Upper lobe of left lung (tissue), 6 donors: ENCODE results near the gene SLC43A3. TPM values are rescaled to one million over a fixed set of nuclear protein-coding genes. Genes with fewer than 3 reads are reported as not detected.

Source experiments
- ATAC-seq, 2 donors: fragments of 200-7000 bp; cut with Tn5 transposase; one replicate each; pipeline ENCODE4 v1.9.1; 2022; ENCODE audit warnings: mild to moderate bottlenecking in 2 of 2, moderate library complexity in 2 of 2; ENCODE audit not compliant: low FRiP score in 2 of 2
- DNase-seq, 2 donors: peaks; one replicate each; pipeline ENCODE4 v3.0.0-alpha.2; 2019 to 2020
- H3K27ac ChIP-seq, 4 donors: fragments of 200-600 bp; sonication (generic); one replicate each; pipeline ENCODE4 v1.5.1; 2016 to 2019
- H3K27me3 ChIP-seq, 4 donors: fragments of 200-600 bp; sonication (generic); one replicate each; pipeline ENCODE4 v1.5.1; 2017 to 2019
- H3K36me3 ChIP-seq, 4 donors: fragments of 200-600 bp; sonication (generic); one replicate each; pipeline ENCODE4 v1.5.1; 2016 to 2019
- H3K4me1 ChIP-seq, 4 donors: fragments of 200-600 bp; sonication (generic); one replicate each; pipeline ENCODE4 v1.5.1; 2018 to 2019
- H3K4me3 ChIP-seq, 4 donors: fragments of 200-600 bp; sonication (generic); one replicate each; pipeline ENCODE4 v1.5.1; 2017 to 2019; ENCODE audit warnings: mild to moderate bottlenecking in 2 of 4, moderate library complexity in 1 of 4
- H3K9me3 ChIP-seq, 4 donors: fragments of 200-600 bp; sonication (generic); one replicate each; pipeline ENCODE4 v1.5.1; 2018 to 2019
- EP300 ChIP-seq, 4 donors: sonication (generic); formaldehyde crosslinking; IDR thresholded peaks; one replicate each; pipeline ENCODE4 v1.5.1; 2017; ENCODE audit warnings: antibody characterized with exemption in 4 of 4, control low read depth in 2 of 4
- POLR2A ChIP-seq, 4 donors: fragments of 450-650 bp; IDR thresholded peaks; one replicate each; pipeline ENCODE4 v1.5.1; 2016 to 2017; ENCODE audit warnings: antibody characterized with exemption in 4 of 4, mild to moderate bottlenecking in 2 of 4
- POLR2AphosphoS5 ChIP-seq, 2 donors: sonication (generic); formaldehyde crosslinking; IDR thresholded peaks; one replicate each; pipeline ENCODE4 v1.5.1; 2017; ENCODE audit warnings: antibody characterized with exemption in 2 of 2
- WGBS, 2 donors: methylation state at CpG; one replicate each; pipeline ENCODE4 v1.1.5; 2017 to 2018; 5-methylcytosine and 5-hydroxymethylcytosine counted together
- total RNA-seq, 6 donors: library from RNA; depleted of rRNA in 4 of 6; stranded (reverse); fragments of >200 nt in 4 of 6; gene quantifications; one replicate each; pipeline versions ENCODE4 v1.1.0 to v1.2.1, GENCODE V29; 2016 to 2021
- TF ChIP-seq, protein P1 (sequence below), 6 experiments: fragments of 450-650 bp in 4 of 6; fragments of 200-600 bp in 2 of 6; sonication (generic) in 2 of 6; IDR thresholded peaks; one replicate each; pipeline ENCODE4 v1.5.1; 2016 to 2019; ENCODE audit warnings: antibody characterized with exemption in 6 of 6
- donor health status: DM: no; HTN: no; CAD: no; lungs with moderate emphysema.
- donor health status: DM: no; HTN: yes; CAD: no; lungs with severe emphysema.

The SLC43A3 gene
- total RNA-seq, 6 donors from 2014 or later = 61.6 to 177 (median 118) TPM

DNA sequence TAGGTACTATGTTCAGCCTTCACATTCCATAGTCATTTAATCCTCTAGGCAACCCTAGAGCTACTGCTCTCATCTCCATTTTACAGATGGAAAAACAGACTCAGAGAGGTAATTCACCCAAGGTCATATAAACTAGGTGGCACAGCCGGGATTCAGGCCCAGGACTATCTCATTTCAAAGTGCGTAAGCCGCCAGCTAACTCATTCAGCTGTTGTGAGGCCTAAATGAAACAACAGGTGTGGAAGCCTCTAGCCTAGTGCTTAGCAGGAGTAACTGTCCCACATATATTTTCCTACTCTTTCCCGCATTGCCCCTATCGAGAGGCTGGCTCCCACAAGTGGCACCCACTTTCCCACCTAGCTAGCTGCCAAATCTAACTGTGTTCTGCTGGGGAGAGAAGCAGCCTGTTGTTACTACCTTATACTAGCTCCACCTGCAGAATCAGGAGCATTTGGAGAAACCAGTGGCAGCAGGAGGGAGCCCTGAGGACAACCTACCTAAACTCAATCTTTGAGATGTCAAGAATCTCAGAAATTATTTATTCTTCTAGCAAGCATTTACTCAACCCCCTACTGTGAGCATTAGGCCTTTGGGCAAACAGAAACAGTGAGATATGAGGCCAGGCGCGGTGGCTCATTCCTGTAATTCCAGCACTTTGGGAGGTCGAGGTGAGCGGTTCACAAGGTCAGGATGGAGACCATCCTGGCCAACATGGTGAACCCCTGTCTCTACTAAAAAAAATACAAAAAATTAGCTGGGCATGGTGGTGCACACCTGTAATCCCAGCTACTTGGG is 66.8 kb downstream of the SLC43A3 start:
- no peak for ATAC-seq

DNA sequence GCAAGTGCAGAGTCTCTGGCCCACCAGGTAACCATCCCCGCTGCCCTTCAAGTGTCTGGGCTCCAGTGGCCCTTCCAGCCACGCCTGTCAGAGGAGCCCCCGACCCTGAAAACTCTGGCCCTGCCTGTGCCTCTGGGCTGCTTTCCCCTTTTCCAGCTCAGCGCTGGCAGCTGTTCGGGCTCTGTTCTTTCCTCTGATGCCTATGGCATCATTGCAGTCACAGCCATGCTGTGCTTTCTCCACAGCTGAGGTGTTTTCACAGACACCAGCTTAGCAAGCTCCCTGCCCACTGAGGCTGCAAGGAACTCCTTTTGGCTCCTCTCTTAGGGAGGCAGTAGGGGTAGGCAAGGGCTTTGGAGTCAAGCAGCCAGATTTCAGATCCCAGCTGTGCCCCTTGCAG is 67.5 kb downstream of the SLC43A3 start:
- Histone ChIP-seq H3K27me3 (no peaks in the 10 kb centered on the region), H3K4me1 (peaks cover 0 to 6% (median 2%) of the 10 kb centered on the region in 4 donors), H3K4me3 (no peak overlapping the region), H3K9me3 (no peaks in the 10 kb centered on the region), H3K36me3 (no peaks in the 10 kb centered on the region), H3K27ac (no peak overlapping the region)
- no peak for TF ChIP-seq POLR2A (IDR thresholded peaks at IDR 0.05)
- TF ChIP-seq, protein P1, sequence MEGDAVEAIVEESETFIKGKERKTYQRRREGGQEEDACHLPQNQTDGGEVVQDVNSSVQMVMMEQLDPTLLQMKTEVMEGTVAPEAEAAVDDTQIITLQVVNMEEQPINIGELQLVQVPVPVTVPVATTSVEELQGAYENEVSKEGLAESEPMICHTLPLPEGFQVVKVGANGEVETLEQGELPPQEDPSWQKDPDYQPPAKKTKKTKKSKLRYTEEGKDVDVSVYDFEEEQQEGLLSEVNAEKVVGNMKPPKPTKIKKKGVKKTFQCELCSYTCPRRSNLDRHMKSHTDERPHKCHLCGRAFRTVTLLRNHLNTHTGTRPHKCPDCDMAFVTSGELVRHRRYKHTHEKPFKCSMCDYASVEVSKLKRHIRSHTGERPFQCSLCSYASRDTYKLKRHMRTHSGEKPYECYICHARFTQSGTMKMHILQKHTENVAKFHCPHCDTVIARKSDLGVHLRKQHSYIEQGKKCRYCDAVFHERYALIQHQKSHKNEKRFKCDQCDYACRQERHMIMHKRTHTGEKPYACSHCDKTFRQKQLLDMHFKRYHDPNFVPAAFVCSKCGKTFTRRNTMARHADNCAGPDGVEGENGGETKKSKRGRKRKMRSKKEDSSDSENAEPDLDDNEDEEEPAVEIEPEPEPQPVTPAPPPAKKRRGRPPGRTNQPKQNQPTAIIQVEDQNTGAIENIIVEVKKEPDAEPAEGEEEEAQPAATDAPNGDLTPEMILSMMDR (IDR thresholded peaks at IDR 0.05) = no peak
- TF ChIP-seq POLR2AphosphoS5 (IDR thresholded peaks at IDR 0.05) = no peak
- TF ChIP-seq EP300 (IDR thresholded peaks at IDR 0.05) = no peak
- WGBS, 2 donors = 86% methylated on average over 5 of the region's 5 CpGs; no CpG with 5 or more reads in 1 of the 2 donors
- no peak for ATAC-seq
- DNase-seq = no peak

More for the DNA sequence above, 66.8 kb downstream of the SLC43A3 start:
- H3K36me3 ChIP-seq = no peaks in the 10 kb centered on the region
- H3K27me3 ChIP-seq = no peaks in the 10 kb centered on the region
- H3K9me3 ChIP-seq = no peaks in the 10 kb centered on the region
- peaks cover 0 to 6% (median 2%) of the 10 kb centered on the region in 4 donors for H3K4me1 ChIP-seq
- DNase-seq = no peak
- TF ChIP-seq, protein P1 (IDR thresholded peaks at IDR 0.05) = no peak
- TF ChIP-seq POLR2AphosphoS5 (IDR thresholded peaks at IDR 0.05) (no peak), EP300 (IDR thresholded peaks at IDR 0.05) (no peak), POLR2A (IDR thresholded peaks at IDR 0.05) (no peak)
- no peak overlapping the region for H3K4me3 ChIP-seq
- 64 to 76% methylated on average over 9 of the region's 9 CpGs for WGBS, 2 donors
- no peak overlapping the region for H3K27ac ChIP-seq

DNA sequence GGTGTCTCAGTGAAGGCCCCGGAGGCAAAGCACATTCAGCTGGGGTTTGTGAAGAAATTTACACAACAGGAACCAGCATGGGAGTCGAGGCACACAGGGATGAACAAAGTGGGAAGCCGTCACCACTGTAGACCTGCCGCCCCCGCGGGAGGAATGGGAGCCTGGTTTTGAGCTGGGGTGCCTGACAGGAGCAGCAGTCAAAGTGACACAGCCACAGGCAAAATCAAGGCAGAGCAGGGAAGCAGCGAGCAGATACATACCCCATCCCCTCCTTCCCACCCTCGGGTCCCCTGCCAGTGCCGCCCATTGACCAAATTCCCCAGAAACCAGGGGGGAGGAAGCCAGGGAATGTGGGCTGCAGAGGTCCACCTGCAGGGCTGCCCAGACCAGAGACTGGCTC is 67.9 kb downstream of the SLC43A3 start:
- DNase-seq (peak in 1 of 2 donors; percentile 38), ATAC-seq (no peak)
- H3K36me3 ChIP-seq = no peaks in the 10 kb centered on the region
- H3K27me3 ChIP-seq = no peaks in the 10 kb centered on the region
- peaks cover 0 to 6% (median 2%) of the 10 kb centered on the region in 4 donors for H3K4me1 ChIP-seq
- 76% methylated on average over 9 of the region's 9 CpGs; no CpG with 5 or more reads in 1 of the 2 donors for WGBS, 2 donors
- no peak overlapping the region for H3K27ac ChIP-seq
- no peak for TF ChIP-seq POLR2A (IDR thresholded peaks at IDR 0.05)
- no peak for TF ChIP-seq EP300 (IDR thresholded peaks at IDR 0.05)
- no peak for TF ChIP-seq POLR2AphosphoS5 (IDR thresholded peaks at IDR 0.05)
- TF ChIP-seq, protein P1 (IDR thresholded peaks at IDR 0.05) = no peak
- no peaks in the 10 kb centered on the region for H3K9me3 ChIP-seq
- no peak overlapping the region for H3K4me3 ChIP-seq

DNA sequence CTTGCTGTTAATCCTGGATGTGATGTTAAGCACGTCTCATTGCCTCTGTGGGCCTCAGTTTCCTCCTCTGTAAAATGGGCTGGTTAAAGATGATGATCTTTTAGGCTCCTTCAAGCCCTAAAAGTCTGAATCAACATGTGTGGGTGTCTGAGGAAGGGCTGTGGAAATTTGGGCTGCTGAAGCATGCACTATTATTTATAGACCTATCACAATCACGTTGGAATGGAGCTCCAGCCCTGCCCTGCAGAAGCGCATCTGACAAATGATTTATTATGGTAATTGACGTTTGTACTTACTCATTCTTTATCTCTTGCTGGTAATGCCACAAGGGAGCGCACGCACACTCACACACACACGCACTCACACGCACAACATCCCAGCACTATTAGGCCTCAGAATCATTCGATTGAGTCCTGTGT is 68.4 kb downstream of the SLC43A3 start:
- H3K36me3 ChIP-seq = no peaks in the 10 kb centered on the region
- ATAC-seq (no peak), DNase-seq (no peak)
- H3K27me3 ChIP-seq = no peaks in the 10 kb centered on the region
- no peak overlapping the region for H3K4me3 ChIP-seq
- peaks cover 0 to 6% (median 2%) of the 10 kb centered on the region in 4 donors for H3K4me1 ChIP-seq
- no peak for TF ChIP-seq POLR2AphosphoS5 (IDR thresholded peaks at IDR 0.05)
- no peak for TF ChIP-seq POLR2A (IDR thresholded peaks at IDR 0.05)
- TF ChIP-seq, protein P1 (IDR thresholded peaks at IDR 0.05) = no peak
- TF ChIP-seq EP300 (IDR thresholded peaks at IDR 0.05) = no peak
- no peak overlapping the region for H3K27ac ChIP-seq
- H3K9me3 ChIP-seq = no peaks in the 10 kb centered on the region
- 79% methylated on average over 9 of the region's 9 CpGs for WGBS, 2 donors
